Stimulated activated CD8-positive, alpha-beta memory T cell treated with anti-CD3 and anti-CD28 coated beads, Interleukin-7, amount 100 ng/mL, for 48 hours (primary cell): ENCODE results near the gene ALOX5AP.

Experiments
- DNase-seq, 2 donors: peaks; one replicate each; pipeline ENCODE4 v3.0.0-alpha.2; 2020; ENCODE audit warnings: low read depth in 1 of 2; ENCODE audit errors: extremely low read depth in 1 of 2

ALOX5AP gene

DNA sequence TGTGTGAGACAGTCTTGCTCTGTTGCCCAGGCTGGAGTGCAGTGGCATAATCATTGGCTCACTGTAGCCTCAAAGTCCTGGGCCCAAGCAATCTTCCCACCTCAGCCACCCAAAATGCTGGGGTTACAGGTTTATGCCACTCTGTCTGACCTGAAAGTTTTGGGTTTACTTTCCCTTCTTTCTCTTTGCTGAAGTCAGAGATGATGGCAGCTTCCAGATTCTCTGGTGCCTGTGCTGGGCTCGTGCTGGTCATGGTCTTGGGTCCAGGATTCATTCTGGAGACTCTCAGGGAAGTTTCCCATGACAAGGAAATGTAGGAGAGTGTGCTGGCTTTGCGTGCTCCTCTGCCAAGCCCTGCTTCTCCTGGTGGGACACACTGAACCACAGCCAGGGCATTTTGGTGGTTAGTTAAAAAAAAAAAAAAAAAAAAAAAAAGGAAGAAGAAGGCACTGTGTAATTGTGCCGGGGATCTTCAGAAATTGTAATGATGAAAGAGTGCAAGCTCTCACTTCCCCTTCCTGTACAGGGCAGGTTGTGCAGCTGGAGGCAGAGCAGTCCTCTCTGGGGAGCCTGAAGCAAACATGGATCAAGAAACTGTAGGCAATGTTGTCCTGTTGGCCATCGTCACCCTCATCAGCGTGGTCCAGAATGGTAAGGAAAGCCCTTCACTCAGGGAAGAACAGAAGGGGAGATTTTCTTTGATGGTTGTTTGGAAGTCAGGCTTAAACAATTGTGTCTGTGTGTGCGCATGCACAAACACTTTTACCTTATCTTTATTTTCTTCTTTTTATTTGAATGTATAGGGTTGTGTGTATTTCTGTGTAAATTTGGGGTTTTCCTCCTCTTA lies at the start of gene ALOX5AP:
Gene ALOX5AP (plus strand): TSS at position 519 of the 847 bp plus-strand sequence. CDS start 63 bp downstream, at position 582.
- DNase-seq: no peak

DNA sequence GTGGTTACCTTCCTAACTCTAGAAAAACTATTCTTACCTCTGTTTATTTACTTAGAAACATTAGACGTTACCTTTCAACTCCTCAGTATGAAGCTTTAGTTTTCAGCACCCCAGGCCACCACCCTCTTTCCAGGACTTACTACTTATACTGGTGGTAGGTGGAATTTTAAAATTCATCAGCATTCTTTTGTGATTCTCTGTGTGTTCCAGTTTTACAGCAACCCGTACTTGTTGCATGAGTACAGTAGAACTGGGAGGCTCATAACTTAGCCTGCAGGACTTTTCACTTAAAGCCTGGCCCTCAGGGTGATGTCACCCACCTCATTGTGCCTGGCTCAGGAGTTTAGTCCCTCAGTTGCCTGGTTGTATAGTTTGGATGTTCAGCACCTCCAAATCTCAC lies 49.4 kb upstream of the ALOX5AP start:
- no peak for DNase-seq

GRCh38 chr13:30687601-30688000 lies 47.7 kb upstream of the ALOX5AP start:
- DNase-seq: no peak

DNA sequence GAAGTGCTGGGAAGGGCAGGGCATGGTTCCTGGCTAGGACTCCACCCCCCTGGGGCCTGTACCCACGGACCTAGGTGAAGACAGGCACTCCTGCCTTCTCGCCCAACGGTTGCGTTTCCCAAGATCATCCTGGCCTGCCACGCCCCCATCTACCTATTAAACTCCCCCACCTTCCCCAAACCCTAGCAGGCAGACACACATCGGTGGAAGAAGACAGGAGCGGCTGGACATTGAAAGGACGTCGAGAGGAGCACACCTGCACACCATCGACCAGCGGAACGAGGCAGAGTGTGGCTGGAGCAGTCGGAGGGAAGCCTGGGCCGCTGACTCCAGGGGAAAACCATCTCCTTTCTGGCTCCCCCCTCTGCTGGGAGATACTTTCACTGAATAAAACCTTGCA lies 45.6 kb upstream of the ALOX5AP start:
- no peak for DNase-seq

GRCh38 chr13:30690282-30691188 lies 44.8 kb upstream of the ALOX5AP start:
- DNase-seq: no peak

DNA sequence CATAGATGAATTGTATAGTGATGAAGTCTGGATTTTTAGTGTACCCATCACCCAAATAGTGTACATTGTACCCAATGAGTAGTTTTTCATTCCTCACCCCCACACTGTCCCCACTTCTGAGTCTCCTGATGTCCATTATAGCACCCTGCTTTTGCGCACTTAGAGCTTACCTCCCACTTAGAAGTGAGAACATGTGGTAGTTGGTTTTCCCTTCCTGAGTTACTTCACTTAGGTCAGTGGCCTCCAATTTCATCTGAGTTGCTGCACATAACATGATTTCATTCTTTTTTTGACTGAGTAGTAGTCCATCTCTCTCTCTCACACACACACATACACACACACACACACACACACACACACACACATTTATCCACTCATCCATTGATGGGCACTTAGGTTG lies 43.2 kb upstream of the ALOX5AP start:
- DNase-seq: no peak

- no peak for DNase-seq
These were observed 38.8 kb upstream of the ALOX5AP start for GRCh38 chr13:30696278-30697176.

GRCh38 chr13:30697177-30697953 lies 38.0 kb upstream of the ALOX5AP start:
- no peak for DNase-seq

GRCh38 chr13:30697996-30698401 lies 37.3 kb upstream of the ALOX5AP start:
- DNase-seq: no peak

DNA sequence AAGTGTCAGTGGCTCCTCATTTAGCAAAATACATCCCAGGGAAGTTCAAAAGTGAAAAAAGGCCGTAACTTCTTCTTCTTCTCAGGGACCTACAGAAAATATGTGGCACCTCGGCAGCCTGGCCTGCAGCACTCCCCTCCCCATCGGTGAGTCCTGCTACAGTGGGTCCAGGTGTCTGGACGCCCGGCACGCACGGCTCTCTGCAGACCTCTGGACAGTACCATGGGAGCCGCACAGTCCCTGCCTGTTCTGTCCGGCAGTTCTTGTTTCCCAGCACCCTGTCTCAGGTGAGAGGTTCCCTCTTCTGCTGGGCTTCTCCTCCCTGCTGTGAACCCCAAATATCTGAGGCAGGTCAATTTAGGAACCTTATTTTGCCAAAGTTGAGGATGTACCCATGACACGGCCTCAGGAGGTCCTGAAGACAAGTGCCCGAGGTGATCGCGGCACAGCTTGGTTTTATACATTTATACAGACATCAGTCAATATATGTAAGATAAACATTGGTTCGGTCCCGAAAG lies 36.8 kb upstream of the ALOX5AP start:
- DNase-seq: no peak

DNA sequence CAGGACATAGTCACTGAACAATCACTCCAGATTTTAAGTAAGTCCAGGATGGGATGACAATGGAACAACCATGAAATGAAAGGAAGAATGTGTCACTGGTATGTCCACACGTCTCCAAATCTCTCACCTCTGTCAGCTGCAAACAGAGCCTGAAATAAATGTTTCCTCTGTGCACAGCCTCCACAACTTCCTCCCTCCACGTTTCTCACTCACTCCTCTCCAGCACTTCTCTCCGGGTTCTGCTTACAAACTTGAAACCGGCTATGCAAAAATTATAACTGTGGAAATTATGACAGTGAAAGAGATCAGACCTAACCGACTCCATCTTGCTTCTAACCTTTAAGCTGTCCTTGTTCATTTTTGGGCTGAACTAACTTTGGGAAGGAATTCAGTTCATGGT lies 35.0 kb upstream of the ALOX5AP start:
- DNase-seq: no peak

DNA sequence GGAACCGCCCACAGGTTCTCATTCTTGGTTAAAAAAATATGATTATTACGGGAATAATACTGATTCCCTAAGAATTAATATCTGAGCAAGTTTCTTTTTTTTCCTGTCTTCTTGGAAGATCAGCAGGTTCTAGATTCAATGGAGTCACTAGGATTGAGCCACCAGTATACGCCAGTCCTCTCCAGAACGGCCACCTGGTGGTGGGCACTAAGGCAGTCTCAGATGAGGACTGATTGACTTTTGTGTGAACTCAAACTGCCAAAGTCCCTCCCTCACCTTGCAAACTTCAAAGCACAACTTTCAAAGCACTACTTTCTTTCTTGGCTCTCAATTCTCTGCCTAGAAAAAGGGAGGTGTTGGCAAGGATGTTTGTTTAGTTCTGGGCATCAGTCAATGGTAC lies 33.3 kb upstream of the ALOX5AP start:
- no peak for DNase-seq

DNA sequence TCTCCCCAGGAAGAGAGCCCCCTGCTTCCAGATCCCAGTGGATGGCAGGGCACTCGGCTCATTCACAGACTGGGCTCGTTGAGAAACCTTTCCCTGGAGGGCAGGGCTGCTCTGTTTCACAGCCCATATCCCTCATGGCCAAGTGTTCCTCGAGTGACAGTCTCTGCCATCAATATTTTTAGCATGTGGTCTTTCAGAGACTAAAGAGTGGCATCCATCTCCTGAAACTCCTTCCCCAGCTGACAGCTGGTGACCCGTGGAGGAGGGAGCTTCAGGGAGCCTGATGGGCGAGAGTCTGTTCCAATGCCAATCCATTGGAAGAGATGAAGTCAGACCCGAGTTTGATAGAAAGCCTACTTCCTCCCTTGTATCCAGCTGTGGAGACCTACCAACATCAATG lies 30.7 kb upstream of the ALOX5AP start:
- no peak for DNase-seq

DNA sequence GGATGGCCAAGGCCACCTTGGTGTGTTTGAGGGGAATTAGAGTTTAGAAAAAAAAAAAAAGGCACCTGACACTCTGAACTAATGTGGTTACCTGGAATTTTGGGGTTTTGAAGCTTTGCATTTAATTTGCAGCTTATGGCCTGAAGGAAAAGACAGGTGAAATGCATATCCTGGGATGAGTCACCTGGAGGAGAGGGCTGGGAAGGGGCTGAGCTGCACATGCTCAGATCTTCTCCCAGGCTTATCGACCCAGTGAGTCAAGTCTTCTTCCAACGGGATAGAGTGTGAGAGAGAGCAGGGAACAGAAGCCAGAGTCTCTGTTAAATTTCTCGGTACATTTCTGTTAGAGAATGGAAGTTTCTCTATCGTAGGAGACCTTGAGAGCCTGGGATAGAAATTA lies 29.7 kb upstream of the ALOX5AP start:
- DNase-seq: no peak

- no peak for DNase-seq
These were observed 26.8 kb upstream of the ALOX5AP start for GRCh38 chr13:30708541-30708940.

DNA sequence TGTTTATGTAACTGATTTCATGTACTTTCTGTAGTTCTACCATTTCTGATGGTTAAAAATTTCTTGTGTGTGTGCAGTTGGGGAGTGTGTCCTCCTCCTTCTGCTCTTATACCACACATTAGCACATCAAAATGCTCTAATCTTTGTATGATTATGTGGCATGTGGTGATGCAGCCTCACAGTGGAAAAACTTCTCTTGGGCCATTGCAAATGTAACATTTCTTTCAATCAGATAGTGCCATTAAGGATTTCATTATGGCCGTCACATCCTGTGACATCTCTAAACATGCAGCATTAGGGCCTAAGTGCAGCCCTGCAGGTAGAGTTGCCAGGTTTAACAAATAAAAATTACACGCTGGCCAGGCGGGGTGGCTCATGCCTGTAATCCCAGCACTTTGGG lies 24.9 kb upstream of the ALOX5AP start:
- no peak for DNase-seq

GRCh38 chr13:30711375-30711774 lies 24.0 kb upstream of the ALOX5AP start:
- no peak for DNase-seq

- no peak for DNase-seq
These were observed 23.5 kb upstream of the ALOX5AP start for GRCh38 chr13:30711837-30712236.

DNA sequence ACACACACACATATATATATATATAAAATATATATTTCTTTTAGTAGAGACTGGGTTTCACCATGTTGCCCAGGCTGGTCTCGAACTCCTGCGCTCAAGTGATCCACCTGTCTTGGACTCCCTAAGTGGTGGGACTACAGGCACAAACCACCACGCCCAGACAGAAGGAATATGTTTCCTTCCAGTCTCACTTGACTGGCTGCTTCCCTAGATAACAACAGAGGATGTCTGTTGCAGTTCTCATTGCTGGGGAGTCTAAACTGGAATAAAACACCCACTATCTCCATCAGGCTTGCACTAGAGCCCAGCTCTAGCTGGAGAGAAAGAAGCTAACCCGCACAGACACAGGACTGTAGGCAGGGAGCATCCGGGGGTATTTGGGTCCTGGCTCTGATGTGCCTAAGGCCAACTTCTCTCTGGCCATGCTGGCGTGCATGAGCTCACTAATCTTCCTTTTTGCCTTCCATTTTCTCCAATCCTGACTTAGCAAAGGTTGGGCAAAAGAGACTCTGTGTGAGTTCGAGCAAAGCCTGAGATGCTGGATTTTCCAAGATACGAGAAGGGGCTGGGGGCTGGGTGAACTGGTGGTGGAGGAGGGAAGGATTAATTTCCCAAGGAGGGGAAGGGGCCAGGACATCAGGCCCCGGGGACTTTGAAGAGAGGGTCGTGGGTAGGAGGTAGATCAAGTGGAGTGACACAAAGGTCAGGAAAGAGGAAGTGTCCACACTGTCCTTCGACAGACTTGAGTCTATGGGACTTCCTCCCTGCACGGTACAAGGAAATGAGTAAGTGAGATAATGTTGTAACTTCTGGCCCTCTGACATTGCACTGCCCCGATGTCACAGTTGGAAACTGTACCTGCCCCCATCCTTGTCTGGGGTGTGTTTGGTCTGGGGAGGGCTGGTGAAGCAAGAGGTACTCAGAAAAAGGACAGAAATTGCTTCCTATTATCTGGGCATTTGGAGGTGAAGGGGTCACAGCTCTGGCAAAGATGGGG lies 22.5 kb upstream of the ALOX5AP start:
- DNase-seq: no peak
